Activated T-helper 1 cell treated with anti-CD3 and anti-CD28 coated beads, Interleukin-12 subunit alpha, Interleukin-12 subunit beta, Interleukin-2, Interleukin-4 antibody, amounts not matched to agents 30 ng/mL and 10 ng/mL and 1 ng/mL, durations not matched to agents 14 hours and 24 hours and 36 hours (primary cell): ENCODE results near the gene GGNBP2. TPM values are rescaled to one million over a fixed set of nuclear protein-coding genes. Genes with fewer than 3 reads are reported as not detected.

Source experiments
- DNase-seq: peaks from one replicate; pipeline ENCODE4 v3.0.0; 2021; ENCODE audit warnings: low spot score
- H3K27ac Mint-ChIP-seq: one replicate; pipeline ENCODE4 v1.8.0; 2021; ENCODE audit warnings: mild to moderate bottlenecking, mixed read lengths
- H3K27me3 Mint-ChIP-seq: one replicate; pipeline ENCODE4 v1.8.0; 2022; ENCODE audit warnings: mild to moderate bottlenecking, moderate library complexity, mixed read lengths; ENCODE audit not compliant: insufficient read depth
- H3K36me3 Mint-ChIP-seq: one replicate; pipeline ENCODE4 v1.8.0; 2021; ENCODE audit warnings: low read depth, mixed read lengths
- H3K4me1 Mint-ChIP-seq: one replicate; pipeline ENCODE4 v1.8.0; 2021; ENCODE audit warnings: low read depth, mixed read lengths
- H3K4me3 Mint-ChIP-seq: one replicate; pipeline ENCODE4 v1.8.0; 2021; ENCODE audit warnings: mild to moderate bottlenecking, moderate library complexity, mixed read lengths
- H3K9me3 Mint-ChIP-seq: one replicate; pipeline ENCODE4 v1.8.0; 2021; ENCODE audit warnings: mixed read lengths
- intact Hi-C: fragments of 100-400 bp; cut with micrococcal nuclease; formaldehyde crosslinking; loops from one replicate; pipeline ENCODE4 v1.15.1; 2024
- total RNA-seq: library from RNA; stranded (reverse); gene quantifications from 2 replicates; pipeline ENCODE4 v1.2.3, GENCODE V29; 2022

GGNBP2 gene
- 77.1 and 80.9 TPM in 2 replicates for total RNA-seq

DNA sequence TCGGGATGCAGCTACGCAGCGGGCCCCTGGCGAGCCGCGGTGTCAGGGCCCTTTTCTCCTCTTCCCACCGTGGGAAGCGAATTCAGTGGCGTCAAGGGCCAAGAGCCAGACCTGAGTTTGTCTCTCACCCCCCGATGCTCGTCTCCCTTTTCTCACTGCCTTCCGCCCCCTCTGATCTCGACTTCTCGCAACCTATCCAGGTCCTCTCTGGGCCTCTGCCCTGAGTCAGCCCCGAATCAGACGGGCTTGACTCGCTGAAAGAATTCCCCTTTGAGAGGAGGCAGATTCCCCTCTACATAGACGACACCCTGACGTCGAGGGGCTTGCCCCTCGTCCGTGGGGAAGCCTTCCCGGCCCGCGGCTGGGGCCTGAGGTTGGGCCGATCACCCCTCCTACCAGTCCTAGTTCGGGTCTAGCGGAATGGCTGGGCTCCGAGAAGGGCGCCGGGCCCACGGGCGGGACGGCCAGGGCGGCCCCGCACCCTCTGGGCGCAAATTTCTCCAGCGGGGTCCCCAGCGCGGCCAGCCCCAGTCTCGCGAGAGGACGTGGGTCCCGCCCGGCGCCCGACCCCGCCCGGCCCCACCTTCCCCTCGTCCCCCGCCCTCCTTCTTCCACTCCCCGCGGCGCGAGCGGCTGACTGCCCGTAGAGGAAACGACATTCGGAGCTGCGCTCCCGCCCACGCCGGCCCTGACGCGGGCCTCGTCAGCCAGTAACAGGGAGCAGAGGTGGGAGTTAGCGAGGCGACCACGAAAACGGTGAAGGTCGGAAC lies at the start of gene GGNBP2:
TSS of gene GGNBP2 (plus strand) at position 613 of the 770 bp plus-strand sequence. CDS start 806 bp downstream, outside the sequence.
- Mint-ChIP-seq H3K4me3 (peak within 1 kb of the TSS; percentile 91), H3K27me3 (no peaks in the 10 kb centered on the region), H3K27ac (peak within 1 kb of the TSS; percentile 99), H3K9me3 (no peaks in the 10 kb centered on the region), H3K4me1 (peaks cover 28% of the 10 kb centered on the region), H3K36me3 (peaks cover 18% of the 10 kb centered on the region)
- peak; percentile 89 for DNase-seq
- intact Hi-C loops: loop anchor here (1.0 to 5.0 kb wide), 6 partner anchors 9 to 1063 kb away; partner anchors contain the start of genes DHRS11, MRM1, SYNRG and ZNHIT3

DNA sequence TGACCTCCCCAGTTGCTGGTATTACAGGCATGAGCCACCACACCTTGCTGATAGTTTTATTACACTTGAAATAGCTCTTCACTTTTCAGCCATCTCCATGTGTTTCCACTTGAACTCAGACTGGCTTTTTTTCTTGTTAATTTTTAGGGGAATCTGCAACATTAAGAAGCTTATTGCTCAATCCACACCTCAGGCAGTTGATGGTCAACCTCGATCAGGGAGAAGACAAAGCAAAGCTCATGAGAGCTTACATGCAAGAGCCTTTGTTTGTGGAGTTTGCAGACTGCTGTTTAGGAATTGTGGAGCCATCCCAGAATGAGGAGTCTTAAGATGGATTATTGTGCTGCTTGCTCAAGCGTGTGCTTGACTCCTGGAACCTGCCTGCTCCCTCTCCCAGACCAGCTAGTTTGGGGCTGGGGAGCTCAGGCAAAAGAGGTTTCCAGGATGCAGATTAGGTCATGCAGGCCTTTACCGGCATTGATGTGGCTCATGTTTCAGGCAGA lies 49.6 kb upstream of the GGNBP2 start:
- no peaks in the 10 kb centered on the region for H3K27me3 Mint-ChIP-seq
- no peak for DNase-seq
- no peak overlapping the region for H3K27ac Mint-ChIP-seq
- no peaks in the 10 kb centered on the region for H3K9me3 Mint-ChIP-seq
- H3K4me1 Mint-ChIP-seq: peaks cover 2% of the 10 kb centered on the region
- no peak overlapping the region for H3K4me3 Mint-ChIP-seq
- peaks cover 47% of the 10 kb centered on the region for H3K36me3 Mint-ChIP-seq
- intact Hi-C loops: no loop called here

- Mint-ChIP-seq H3K4me3 (no peak overlapping the region), H3K27me3 (no peaks in the 10 kb centered on the region), H3K9me3 (no peaks in the 10 kb centered on the region), H3K4me1 (no peaks in the 10 kb centered on the region), H3K27ac (peak overlapping the region; percentile 48), H3K36me3 (peaks cover 44% of the 10 kb centered on the region)
- no peak for DNase-seq
- intact Hi-C loops: no loop called here
Observed at GRCh38 chr17:36496018-36496789, 48.5 kb upstream of the GGNBP2 start.

DNA sequence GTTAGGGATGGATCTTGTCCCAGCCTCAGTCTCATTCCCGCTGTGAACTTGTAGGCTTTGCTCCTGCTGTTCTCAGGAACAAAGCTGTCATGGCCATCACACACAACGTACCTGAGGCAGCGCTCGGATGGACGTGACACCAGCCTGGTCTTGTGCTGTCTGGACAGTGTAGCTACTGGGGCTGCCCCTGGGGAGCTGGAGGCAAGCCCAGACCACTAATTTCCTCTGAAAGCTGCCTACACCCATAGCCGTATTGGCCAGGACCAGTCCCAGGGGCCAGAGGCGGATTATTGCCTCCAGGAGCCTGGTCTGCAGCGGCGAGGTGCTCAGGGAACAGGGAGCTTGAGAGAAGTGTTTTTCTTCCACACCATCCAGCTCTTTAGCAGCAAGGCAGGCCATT lies 46.6 kb upstream of the GGNBP2 start:
- Mint-ChIP-seq H3K27ac (no peak overlapping the region), H3K4me3 (no peak overlapping the region), H3K9me3 (no peaks in the 10 kb centered on the region), H3K27me3 (no peaks in the 10 kb centered on the region), H3K36me3 (peaks cover 39% of the 10 kb centered on the region), H3K4me1 (peaks cover 6% of the 10 kb centered on the region)
- DNase-seq: no peak
- intact Hi-C loops: no loop called here

DNA sequence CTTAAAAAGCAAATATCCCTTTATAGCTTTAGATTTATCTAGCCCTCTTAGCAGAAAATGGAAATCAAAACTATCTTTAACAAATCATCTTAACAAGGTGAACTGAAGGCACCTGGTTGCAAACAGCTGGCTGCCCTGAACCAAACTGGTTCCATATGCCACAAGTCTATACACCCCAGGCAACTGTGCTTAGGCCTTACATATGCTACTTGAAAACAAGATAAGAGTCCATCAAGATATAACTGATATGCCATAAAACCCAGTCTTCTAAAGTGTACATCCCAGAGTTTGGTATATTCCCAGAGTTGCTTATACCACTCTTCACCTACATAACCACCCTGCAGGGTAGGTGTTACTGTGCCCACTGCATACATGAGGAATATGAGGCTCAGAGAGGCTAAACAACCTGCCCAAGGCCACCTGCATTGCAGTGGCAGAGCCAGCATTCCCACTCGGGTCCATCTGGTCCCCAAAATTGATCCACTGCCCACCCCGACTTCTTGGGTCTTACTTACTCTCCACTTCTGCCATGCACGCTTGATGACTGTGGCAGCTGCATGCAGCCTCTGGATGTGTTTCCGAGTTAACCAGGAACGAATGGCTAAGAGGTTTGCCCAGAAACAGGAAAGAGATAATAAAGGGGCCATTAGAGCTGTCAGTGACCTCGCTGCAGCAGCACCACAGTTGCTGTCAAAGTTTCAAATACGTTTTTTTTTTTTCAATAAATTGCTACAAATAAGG lies 46.0 kb upstream of the GGNBP2 start:
- H3K36me3 Mint-ChIP-seq: peaks cover 44% of the 10 kb centered on the region
- H3K9me3 Mint-ChIP-seq: no peaks in the 10 kb centered on the region
- no peak overlapping the region for H3K27ac Mint-ChIP-seq
- H3K27me3 Mint-ChIP-seq: no peaks in the 10 kb centered on the region
- no peak for DNase-seq
- intact Hi-C loops: no loop called here
- peaks cover 6% of the 10 kb centered on the region for H3K4me1 Mint-ChIP-seq
- H3K4me3 Mint-ChIP-seq: no peak overlapping the region

- Mint-ChIP-seq H3K9me3 (no peaks in the 10 kb centered on the region), H3K27ac (no peak overlapping the region), H3K36me3 (peaks cover 42% of the 10 kb centered on the region), H3K4me1 (peaks cover 6% of the 10 kb centered on the region), H3K4me3 (no peak overlapping the region), H3K27me3 (no peaks in the 10 kb centered on the region)
- intact Hi-C loops: no loop called here
- DNase-seq: no peak
Observed at GRCh38 chr17:36500745-36501225, 43.9 kb upstream of the GGNBP2 start.

GRCh38 chr17:36501351-36501750 lies 43.4 kb upstream of the GGNBP2 start:
- peaks cover 40% of the 10 kb centered on the region for H3K36me3 Mint-ChIP-seq
- DNase-seq: no peak
- no peak overlapping the region for H3K27ac Mint-ChIP-seq
- no peak overlapping the region for H3K4me3 Mint-ChIP-seq
- H3K4me1 Mint-ChIP-seq: peaks cover 6% of the 10 kb centered on the region
- no peaks in the 10 kb centered on the region for H3K27me3 Mint-ChIP-seq
- intact Hi-C loops: no loop called here
- no peaks in the 10 kb centered on the region for H3K9me3 Mint-ChIP-seq

DNA sequence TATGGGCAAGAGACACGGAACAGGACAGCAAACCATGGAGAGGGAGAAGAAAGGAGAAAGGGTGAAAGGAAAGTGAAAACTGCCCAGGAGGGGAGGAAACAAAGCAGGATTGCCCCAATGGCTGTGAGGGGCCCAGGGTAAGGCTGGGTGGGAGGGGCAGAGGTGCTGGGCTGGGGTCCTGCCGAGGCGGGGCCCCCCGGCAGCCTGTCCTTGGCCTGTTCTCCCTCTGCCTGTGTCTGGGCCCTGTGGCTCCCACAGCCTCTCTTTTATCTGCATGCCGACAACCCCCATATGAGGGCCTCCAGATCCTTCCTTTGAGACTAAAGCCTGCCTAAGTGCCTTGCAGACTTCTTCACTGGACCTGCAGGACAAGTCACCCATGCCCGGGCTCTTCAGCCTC lies 42.8 kb upstream of the GGNBP2 start:
- H3K4me1 Mint-ChIP-seq: peaks cover 6% of the 10 kb centered on the region
- no peak for DNase-seq
- no peaks in the 10 kb centered on the region for H3K9me3 Mint-ChIP-seq
- H3K27ac Mint-ChIP-seq: no peak overlapping the region
- H3K27me3 Mint-ChIP-seq: no peaks in the 10 kb centered on the region
- H3K36me3 Mint-ChIP-seq: peaks cover 41% of the 10 kb centered on the region
- H3K4me3 Mint-ChIP-seq: no peak overlapping the region
- intact Hi-C loops: no loop called here

DNA sequence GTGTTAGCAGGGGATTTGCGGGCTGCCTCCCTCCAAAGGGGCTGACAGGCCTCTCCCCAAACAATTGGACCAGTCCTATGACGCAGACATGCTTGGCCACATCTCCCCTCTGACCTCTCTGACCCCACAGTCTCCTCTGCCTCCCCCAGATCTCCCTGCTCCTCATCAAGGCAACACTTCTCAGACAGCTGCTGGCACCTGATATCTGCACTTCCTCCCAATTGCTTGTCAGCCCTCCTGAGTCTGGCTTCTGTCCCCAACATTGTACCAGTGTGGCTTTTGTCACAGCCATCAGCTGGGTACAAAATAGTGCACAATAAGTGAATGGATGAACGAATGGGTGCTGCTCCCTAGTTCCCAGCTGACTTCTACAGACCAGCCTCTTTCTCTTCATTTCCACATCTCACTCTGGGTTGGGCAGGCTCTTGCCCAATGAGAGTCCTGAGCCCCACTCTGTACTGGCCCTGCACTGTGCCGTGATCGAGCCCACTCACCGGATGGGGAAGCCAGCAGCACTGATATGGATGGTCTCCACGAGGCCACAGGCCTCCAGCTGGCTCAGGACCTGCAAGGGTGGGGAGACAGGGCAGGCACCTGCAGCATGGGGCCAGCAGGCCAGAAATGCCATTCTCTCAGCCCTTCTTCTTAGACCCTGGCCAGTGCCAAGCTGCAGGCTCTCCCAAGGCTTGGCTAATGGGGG lies 41.1 kb upstream of the GGNBP2 start:
- Mint-ChIP-seq H3K36me3 (peaks cover 37% of the 10 kb centered on the region), H3K27ac (peak overlapping the region; percentile 25), H3K27me3 (no peaks in the 10 kb centered on the region), H3K9me3 (no peaks in the 10 kb centered on the region), H3K4me1 (peaks cover 6% of the 10 kb centered on the region), H3K4me3 (no peak overlapping the region)
- no peak for DNase-seq
- intact Hi-C loops: no loop called here

GRCh38 chr17:36504156-36504545 lies 40.6 kb upstream of the GGNBP2 start:
- intact Hi-C loops: no loop called here
- H3K27ac Mint-ChIP-seq: no peak overlapping the region

GRCh38 chr17:36505171-36505570 lies 39.5 kb upstream of the GGNBP2 start:
- intact Hi-C loops: no loop called here
- Mint-ChIP-seq H3K36me3 (peaks cover 38% of the 10 kb centered on the region), H3K4me3 (no peak overlapping the region), H3K27ac (no peak overlapping the region), H3K4me1 (peaks cover 6% of the 10 kb centered on the region), H3K27me3 (no peaks in the 10 kb centered on the region), H3K9me3 (no peaks in the 10 kb centered on the region)
- no peak for DNase-seq

More at GRCh38 chr17:36504156-36504545, 40.6 kb upstream of the GGNBP2 start:
- H3K36me3 Mint-ChIP-seq: peaks cover 37% of the 10 kb centered on the region
- H3K4me3 Mint-ChIP-seq: no peak overlapping the region
- peaks cover 6% of the 10 kb centered on the region for H3K4me1 Mint-ChIP-seq
- no peaks in the 10 kb centered on the region for H3K9me3 Mint-ChIP-seq
- no peaks in the 10 kb centered on the region for H3K27me3 Mint-ChIP-seq
- DNase-seq: no peak

DNA sequence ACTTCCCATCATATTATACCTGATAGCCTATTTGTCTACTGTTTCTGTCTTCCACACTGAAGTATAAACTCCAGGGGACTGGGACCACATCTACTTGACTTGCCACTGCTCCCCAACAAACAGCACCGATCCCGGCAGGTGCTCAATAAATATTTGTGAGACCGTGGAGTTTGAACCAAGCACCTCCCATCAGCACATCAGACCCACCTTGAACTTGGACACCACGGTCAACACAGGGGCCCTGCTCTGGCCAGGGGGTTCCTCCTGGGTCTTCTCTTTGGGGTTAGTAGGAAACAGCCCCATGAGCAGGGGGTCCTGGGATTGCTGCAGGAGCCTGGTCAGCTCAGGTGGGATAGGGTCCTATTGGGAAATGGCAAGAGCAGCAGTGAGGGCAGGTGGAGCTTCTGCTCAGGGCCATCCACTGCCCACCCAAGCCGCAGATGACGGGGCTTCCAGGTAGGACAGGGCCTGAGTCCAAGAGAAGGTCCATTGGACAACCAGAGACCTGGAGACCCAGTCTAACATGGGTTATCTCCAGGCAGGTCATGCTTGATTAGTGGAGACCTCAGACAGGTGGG lies 38.4 kb upstream of the GGNBP2 start:
- no peak for DNase-seq

More for the DNA sequence above, 38.4 kb upstream of the GGNBP2 start:
- no peaks in the 10 kb centered on the region for H3K9me3 Mint-ChIP-seq
- H3K4me1 Mint-ChIP-seq: peaks cover 6% of the 10 kb centered on the region
- H3K36me3 Mint-ChIP-seq: peaks cover 43% of the 10 kb centered on the region
- H3K27me3 Mint-ChIP-seq: no peaks in the 10 kb centered on the region
- no peak overlapping the region for H3K27ac Mint-ChIP-seq
- intact Hi-C loops: no loop called here
- H3K4me3 Mint-ChIP-seq: no peak overlapping the region
